Spleen (tissue), 11 donors: ENCODE measurements around the gene MUC5B. TPM values are rescaled to one million over a fixed set of nuclear protein-coding genes. Genes with fewer than 3 reads are reported as not detected.

ENCODE experiments used
- DNase-seq: peaks from one replicate; pipeline ENCODE4 v3.0.0-alpha.2; 2020
- H3K27ac ChIP-seq, 8 donors: fragments of 200-600 bp; sonication (generic) in 7 of 8; 1 replicate in 4 of 8; 2 replicates in 4 of 8; pipeline versions ENCODE4 v1.5.0 to v1.8.0; 2016 to 2021; ENCODE audit warnings: inconsistent platforms in 4 of 8, mild to moderate bottlenecking in 4 of 8, moderate library complexity in 1 of 8
- H3K27me3 ChIP-seq, 7 donors: fragments of 200-600 bp; sonication (generic) in 6 of 7; replicated peaks in 1 of 7; 1 replicate in 4 of 7; 2 replicates in 3 of 7; pipeline versions ENCODE4 v1.5.0 to v1.8.0; 2016 to 2021; ENCODE audit warnings: inconsistent platforms in 3 of 7, mild to moderate bottlenecking in 1 of 7
- H3K36me3 ChIP-seq, 6 donors: fragments of 200-600 bp; sonication (generic) in 5 of 6; 1 replicate in 4 of 6; 2 replicates in 2 of 6; pipeline versions ENCODE4 v1.5.0 to v1.8.0; 2016 to 2021; ENCODE audit warnings: inconsistent platforms in 2 of 6
- H3K4me1 ChIP-seq, 6 donors: fragments of 200-600 bp; sonication (generic) in 5 of 6; 1 replicate in 3 of 6; 2 replicates in 3 of 6; pipeline versions ENCODE4 v1.5.0 to v1.8.0; 2016 to 2021; ENCODE audit warnings: inconsistent platforms in 3 of 6
- H3K4me3 ChIP-seq, 8 donors: fragments of 200-600 bp; sonication (generic) in 7 of 8; 1 replicate in 4 of 8; 2 replicates in 4 of 8; pipeline versions ENCODE4 v1.5.0 to v1.8.0; 2016 to 2021; ENCODE audit warnings: inconsistent platforms in 4 of 8, mild to moderate bottlenecking in 4 of 8, moderate library complexity in 2 of 8
- H3K9me3 ChIP-seq, 8 donors: fragments of 200-600 bp; sonication (generic) in 7 of 8; 1 replicate in 4 of 8; 2 replicates in 4 of 8; pipeline versions ENCODE4 v1.5.0 to v1.8.0; 2016 to 2021; ENCODE audit warnings: inconsistent platforms in 4 of 8
- POLR2A ChIP-seq, 3 donors: fragments of 450-650 bp; IDR thresholded peaks; one replicate each; pipeline ENCODE4 v1.5.1; 2017; ENCODE audit warnings: antibody characterized with exemption in 3 of 3, mild to moderate bottlenecking in 1 of 3
- POLR2AphosphoS5 ChIP-seq, 3 donors: sonication (generic); formaldehyde crosslinking; IDR thresholded peaks; one replicate each; pipeline ENCODE4 v1.5.1; 2017; ENCODE audit warnings: antibody characterized with exemption in 3 of 3
- WGBS, 5 donors: extraction: QIAGEN DNeasy Blood & Tissue Kit in 3 of 5; methylation state at CpG; one replicate each; pipeline versions ENCODE4 v1.1.5 to v1.1.7; 2013 to 2018; 5-methylcytosine and 5-hydroxymethylcytosine counted together
- intact Hi-C: fragments of 100-400 bp; cut with DNase I; formaldehyde crosslinking; loops from one replicate; pipeline ENCODE4 v1.15.0; 2023; ENCODE audit warnings: low total_unique reads
- polyA plus RNA-seq, 3 donors: library from polyadenylated mRNA; stranded (reverse); fragments of 200-250 nt; gene quantifications; one replicate each; pipeline ENCODE4 v1.2.1, GENCODE V29; 2013
- total RNA-seq, 7 donors: library from RNA; depleted of rRNA in 3 of 7; stranded (reverse); fragments of >200 nt in 3 of 7; fragmentation: NEBNext Ultra II Directional in 4 of 7; extraction: Animal tissue kit (Norgen Biotek cat#: 25700) in 4 of 7; gene quantifications; one replicate each; pipeline versions ENCODE4 v1.1.0 to v1.2.1, GENCODE V29; 2016 to 2021
- TF ChIP-seq, protein P1 (sequence below), 11 experiments: fragments of 200-600 bp in 7 of 11; fragments of 450-650 bp in 4 of 11; sonication (generic) in 4 of 11; IDR thresholded peaks in 8 of 11; conservative IDR thresholded peaks in 3 of 11; 1 replicate in 7 of 11; 2 replicates in 4 of 11; pipeline versions ENCODE4 v1.4.0 to v1.8.0; 2016 to 2021; ENCODE audit warnings: antibody characterized with exemption in 11 of 11, inconsistent platforms in 4 of 11, mild to moderate bottlenecking in 1 of 11
- donor health status: healthy with polysubstance abuse.
- donor health status: DM: no; HTN: no; CAD: no; lungs with moderate emphysema.
- donor health status: DM: no; HTN: no; CAD: no.
- donor health status: Bipolar disorder and iron deficiency.
- donor health status: healthy.
- donor health status: DM: no; HTN: no; CAD: no.
- donor health status: DM: yes; HTN: yes; CAD: no.

The MUC5B gene
- total and polyA plus RNA-seq, 10 donors: under 0.01 to 0.09 (median under 0.01) TPM; not detected in 7

DNA sequence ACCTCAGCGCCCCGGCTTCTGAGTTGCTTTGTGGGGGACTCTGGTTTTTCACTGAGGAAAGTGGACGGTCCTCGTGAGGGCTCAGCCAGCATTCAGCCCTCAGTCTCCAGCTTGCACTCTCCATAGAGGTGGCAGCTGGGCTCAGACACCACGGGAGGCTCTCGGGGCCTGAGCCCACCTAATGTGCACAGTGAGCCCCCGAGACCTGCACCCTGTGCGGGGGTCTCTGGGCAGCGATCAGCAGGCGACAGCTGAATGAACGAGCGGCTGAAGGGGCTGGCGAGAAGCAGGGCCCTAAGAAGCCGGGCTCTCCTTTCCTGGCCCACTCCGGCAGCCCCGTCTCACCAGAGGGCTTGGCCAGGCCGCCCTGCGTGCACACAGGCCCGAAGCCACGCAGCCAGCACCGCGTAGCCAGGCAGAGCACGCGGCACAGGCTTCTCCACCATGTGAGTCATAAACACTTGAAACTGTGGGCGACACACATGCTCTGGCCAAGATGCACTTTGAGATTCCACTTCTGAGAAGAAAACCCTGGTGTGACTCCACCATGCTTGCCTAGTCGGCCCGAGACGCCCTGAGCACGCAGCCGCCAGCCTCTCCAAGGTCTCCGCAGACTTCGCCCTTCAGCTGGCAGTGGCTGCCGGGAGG, 58.6 kb downstream of the MUC5B start:
- intact Hi-C loops: no loop called here
- Histone ChIP-seq H3K36me3 (peaks cover 0 to 100% (median 85%) of the 10 kb centered on the region in 6 donors), H3K27ac (peak overlapping the region in 6 of 8 donors; percentile 45 to 64 (median 54))

DNA sequence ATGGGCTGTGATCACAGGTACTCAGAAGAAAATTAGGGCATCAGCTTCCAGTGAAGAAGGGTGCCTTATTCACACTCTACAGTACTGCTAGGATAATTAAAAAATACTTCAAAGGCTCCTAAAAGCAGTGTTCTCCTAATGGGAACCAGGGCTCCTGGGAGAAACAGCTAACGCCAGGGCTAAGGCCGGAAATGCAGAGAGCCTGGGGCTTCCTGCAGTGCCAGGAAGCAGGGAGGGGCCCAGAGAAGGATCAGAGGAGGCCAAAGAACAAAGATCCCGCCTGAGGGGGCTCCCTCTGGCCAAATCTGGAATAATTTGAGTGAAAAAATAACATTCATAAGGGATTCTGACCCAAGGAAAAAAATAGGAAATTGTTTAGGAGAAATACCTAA, 59.1 kb downstream of the MUC5B start:
- TF ChIP-seq POLR2A (IDR thresholded peaks at IDR 0.05): no peak
- peak in 1 of 3 donors; percentile 41 for TF ChIP-seq POLR2AphosphoS5 (IDR thresholded peaks at IDR 0.05)
- TF ChIP-seq, protein P1, sequence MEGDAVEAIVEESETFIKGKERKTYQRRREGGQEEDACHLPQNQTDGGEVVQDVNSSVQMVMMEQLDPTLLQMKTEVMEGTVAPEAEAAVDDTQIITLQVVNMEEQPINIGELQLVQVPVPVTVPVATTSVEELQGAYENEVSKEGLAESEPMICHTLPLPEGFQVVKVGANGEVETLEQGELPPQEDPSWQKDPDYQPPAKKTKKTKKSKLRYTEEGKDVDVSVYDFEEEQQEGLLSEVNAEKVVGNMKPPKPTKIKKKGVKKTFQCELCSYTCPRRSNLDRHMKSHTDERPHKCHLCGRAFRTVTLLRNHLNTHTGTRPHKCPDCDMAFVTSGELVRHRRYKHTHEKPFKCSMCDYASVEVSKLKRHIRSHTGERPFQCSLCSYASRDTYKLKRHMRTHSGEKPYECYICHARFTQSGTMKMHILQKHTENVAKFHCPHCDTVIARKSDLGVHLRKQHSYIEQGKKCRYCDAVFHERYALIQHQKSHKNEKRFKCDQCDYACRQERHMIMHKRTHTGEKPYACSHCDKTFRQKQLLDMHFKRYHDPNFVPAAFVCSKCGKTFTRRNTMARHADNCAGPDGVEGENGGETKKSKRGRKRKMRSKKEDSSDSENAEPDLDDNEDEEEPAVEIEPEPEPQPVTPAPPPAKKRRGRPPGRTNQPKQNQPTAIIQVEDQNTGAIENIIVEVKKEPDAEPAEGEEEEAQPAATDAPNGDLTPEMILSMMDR (IDR thresholded peaks at IDR 0.05 in 8 of 11, conservative IDR thresholded peaks at IDR 0.05 in 3 of 11): no peak
- intact Hi-C loops: no loop called here
- peak; percentile 76 for DNase-seq
- H3K36me3 ChIP-seq: peaks cover 0 to 100% (median 85%) of the 10 kb centered on the region in 6 donors
- no peaks in the 10 kb centered on the region for H3K27me3 ChIP-seq
- WGBS, 5 donors: 44 to 65% (median 53%) methylated on average over 3 of the region's 3 CpGs
- peak overlapping the region in 6 of 8 donors; percentile 45 to 64 (median 54) for H3K27ac ChIP-seq
- no peaks in the 10 kb centered on the region for H3K9me3 ChIP-seq
- peaks cover 0 to 15% (median 7%) of the 10 kb centered on the region in 6 donors for H3K4me1 ChIP-seq
- no peak overlapping the region for H3K4me3 ChIP-seq

More for the DNA sequence above, 58.6 kb downstream of the MUC5B start:
- H3K4me1 ChIP-seq: peaks cover 0 to 15% (median 7%) of the 10 kb centered on the region in 6 donors
- TF ChIP-seq, protein P1 (IDR thresholded peaks at IDR 0.05 in 8 of 11, conservative IDR thresholded peaks at IDR 0.05 in 3 of 11): no peak
- TF ChIP-seq POLR2A (IDR thresholded peaks at IDR 0.05) (no peak), POLR2AphosphoS5 (IDR thresholded peaks at IDR 0.05) (peak in 2 of 3 donors; percentile 18 to 62)
- peak; percentile 59 for DNase-seq
- H3K27me3 ChIP-seq: no peaks in the 10 kb centered on the region
- 81 to 91% (median 89%) methylated on average over 17 to 33 of the region's 33 CpGs for WGBS, 5 donors
- H3K9me3 ChIP-seq: no peaks in the 10 kb centered on the region
- no peak overlapping the region for H3K4me3 ChIP-seq

DNA sequence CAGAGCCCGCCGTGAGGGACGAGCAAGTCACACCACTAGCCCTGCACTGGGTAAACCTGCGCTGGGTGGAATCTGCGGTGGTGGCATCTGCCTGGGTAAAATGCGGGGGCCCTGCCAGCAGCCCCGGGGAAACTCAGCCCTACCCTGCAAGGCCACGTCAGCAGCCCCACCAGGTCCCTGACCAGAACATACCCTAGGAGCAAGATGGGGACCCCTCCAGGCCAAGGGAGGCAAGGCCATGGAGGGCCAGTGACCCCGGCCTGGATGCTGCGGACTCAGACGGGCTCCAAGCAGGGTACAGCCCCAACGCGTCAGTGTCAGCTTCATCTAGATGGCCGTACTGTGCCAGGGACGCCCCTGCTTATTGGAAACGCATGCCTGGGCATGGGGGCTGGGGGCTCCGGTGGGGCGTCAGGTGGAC, 60.2 kb downstream of the MUC5B start:
- DNase-seq: peak; percentile 57

DNA sequence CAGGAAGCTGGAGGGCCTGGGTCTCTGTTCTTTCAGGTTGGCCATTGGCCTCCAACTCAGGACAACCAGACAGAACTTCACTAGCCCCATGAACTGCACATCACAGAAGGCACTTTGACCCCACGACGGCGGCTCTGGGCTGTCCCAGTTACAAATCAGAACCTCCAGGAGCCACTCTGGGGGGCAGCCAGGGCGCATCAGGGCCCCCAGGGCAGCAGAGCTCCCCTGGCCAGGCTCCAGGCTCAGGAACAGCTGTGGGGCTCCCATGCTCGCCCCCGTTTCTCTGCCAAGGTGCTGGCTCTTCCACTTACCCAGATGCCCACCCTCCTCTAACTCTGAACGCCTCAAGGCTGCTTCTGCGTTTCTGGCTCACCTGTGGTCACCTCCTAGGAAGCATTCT, 61.0 kb downstream of the MUC5B start:
- intact Hi-C loops: no loop called here
- H3K9me3 ChIP-seq: no peaks in the 10 kb centered on the region
- no peak for TF ChIP-seq POLR2AphosphoS5 (IDR thresholded peaks at IDR 0.05)
- TF ChIP-seq, protein P1 (IDR thresholded peaks at IDR 0.05 in 8 of 11, conservative IDR thresholded peaks at IDR 0.05 in 3 of 11): no peak
- no peak for TF ChIP-seq POLR2A (IDR thresholded peaks at IDR 0.05)
- H3K27ac ChIP-seq: no peak overlapping the region
- H3K27me3 ChIP-seq: no peaks in the 10 kb centered on the region
- WGBS, 5 donors: 86 to 98% (median 92%) methylated on average over 6 to 8 of the region's 8 CpGs
- DNase-seq: peak; percentile 68
- H3K4me3 ChIP-seq: no peak overlapping the region
- H3K36me3 ChIP-seq: peaks cover 0 to 95% (median 84%) of the 10 kb centered on the region in 6 donors
- peaks cover 0 to 15% (median 7%) of the 10 kb centered on the region in 6 donors for H3K4me1 ChIP-seq

More for the DNA sequence above, 60.2 kb downstream of the MUC5B start:
- Histone ChIP-seq H3K36me3 (peaks cover 0 to 95% (median 81%) of the 10 kb centered on the region in 6 donors), H3K27me3 (no peaks in the 10 kb centered on the region), H3K27ac (no peak overlapping the region), H3K9me3 (no peaks in the 10 kb centered on the region), H3K4me3 (no peak overlapping the region), H3K4me1 (peaks cover 0 to 15% (median 7%) of the 10 kb centered on the region in 6 donors)
- WGBS, 5 donors: 90 to 97% (median 96%) methylated on average over 17 to 18 of the region's 18 CpGs
- TF ChIP-seq POLR2AphosphoS5 (IDR thresholded peaks at IDR 0.05) (peak in 1 of 3 donors; percentile 24), POLR2A (IDR thresholded peaks at IDR 0.05) (no peak)
- TF ChIP-seq, protein P1 (IDR thresholded peaks at IDR 0.05 in 8 of 11, conservative IDR thresholded peaks at IDR 0.05 in 3 of 11): no peak
- intact Hi-C loops: no loop called here
